Caco-2 (cell line): ENCODE measurements around the gene GAA. TPM values are rescaled to one million over a fixed set of nuclear protein-coding genes. Genes with fewer than 3 reads are reported as not detected.

ENCODE experiments used
- BruUV-seq: library from RNA; stranded (reverse); fragments of 400-500 nt; replicated peaks from 2 replicates; lab custom pipeline; 2021; lab: Mats Ljungman, UMichigan
- CTCF ChIA-PET: fragments of 300-600 bp; sonication (Branson Sonifier 250); formaldehyde crosslinking; loops from one replicate; lab custom pipeline; 2022; ENCODE audit warnings: antibody characterized with exemption; lab: Charles Lee
- POLR2A ChIA-PET: fragments of 300-600 bp; sonication (Branson Sonifier 250); formaldehyde crosslinking; loops from one replicate; lab custom pipeline; 2022; ENCODE audit warnings: antibody characterized with exemption; lab: Charles Lee
- DNase-seq, 2 experiments: peaks; one replicate each; pipeline versions ENCODE4 v3.0.0 to v3.0.0-alpha.2; 2020 to 2022
- H3K27me3 ChIP-seq: replicated peaks from 2 replicates; pipeline ENCODE4 v1.6.0; 2011; ENCODE audit warnings: low read length; ENCODE audit not compliant: control insufficient read depth, insufficient read depth
- H3K36me3 ChIP-seq: 2 replicates; pipeline ENCODE4 v1.5.1; 2011; ENCODE audit warnings: low read length; ENCODE audit not compliant: control insufficient read depth, insufficient read depth
- H3K4me1 ChIP-seq: fragments of 250-450 bp; sonication (Bioruptor Pico); 2 replicates; pipeline ENCODE4 v1.5.1; 2020; ENCODE audit warnings: mild to moderate bottlenecking
- H3K4me3 ChIP-seq: 2 replicates; pipeline ENCODE4 v1.5.1; 2011; ENCODE audit warnings: low read depth, mild to moderate bottlenecking, control low read depth, low read length
- H3K9me3 ChIP-seq: fragments of 250-450 bp; sonication (Bioruptor Pico); 2 replicates; pipeline ENCODE4 v1.5.1; 2020; ENCODE audit warnings: mild to moderate bottlenecking, moderate library complexity
- H3K27ac Mint-ChIP-seq: one replicate; pipeline ENCODE4 v1.8.0; 2022; ENCODE audit warnings: mixed read lengths; ENCODE audit not compliant: unreplicated experiment
- H3K27me3 Mint-ChIP-seq: one replicate; pipeline ENCODE4 v1.8.0; 2022; ENCODE audit warnings: mixed read lengths; ENCODE audit not compliant: insufficient read depth, unreplicated experiment
- H3K36me3 Mint-ChIP-seq: one replicate; pipeline ENCODE4 v1.8.0; 2022; ENCODE audit warnings: mild to moderate bottlenecking, mixed read lengths; ENCODE audit not compliant: insufficient read depth, unreplicated experiment
- H3K4me1 Mint-ChIP-seq: one replicate; pipeline ENCODE4 v1.8.0; 2022; ENCODE audit warnings: low read depth, mixed read lengths; ENCODE audit not compliant: unreplicated experiment
- H3K4me3 Mint-ChIP-seq: one replicate; pipeline ENCODE4 v1.8.0; 2022; ENCODE audit warnings: mild to moderate bottlenecking, moderate library complexity, mixed read lengths; ENCODE audit not compliant: unreplicated experiment
- H3K9me3 Mint-ChIP-seq: one replicate; pipeline ENCODE4 v1.8.0; 2022; ENCODE audit warnings: mixed read lengths; ENCODE audit not compliant: unreplicated experiment
- CTCF ChIP-seq, 2 experiments: fragments of 200-600 bp in 1 of 2; IDR thresholded peaks; 1 replicate in 1 of 2; 2 replicates in 1 of 2; pipeline versions ENCODE4 v1.5.1 to v1.8.0; 2011 to 2022; ENCODE audit warnings: antibody characterized with exemption in 1 of 2, control low read depth in 1 of 2, inconsistent platforms in 1 of 2, low read depth in 1 of 2, low read length in 1 of 2, mild to moderate bottlenecking in 1 of 2, moderate library complexity in 1 of 2; ENCODE audit not compliant: insufficient read depth in 1 of 2, severe bottlenecking in 1 of 2, unreplicated experiment in 1 of 2
- intact Hi-C: fragments of 100-400 bp; cut with micrococcal nuclease; formaldehyde crosslinking; loops from one replicate; pipeline ENCODE4 v1.10.0; 2022; ENCODE audit not compliant: unreplicated experiment
- total RNA-seq: library from RNA; stranded (reverse); gene quantifications from 2 replicates; pipeline ENCODE4 v1.2.3, GENCODE V29; 2022

Gene GAA
- total RNA-seq, 1 experiment from 2014 or later = 42.4 TPM

- intact Hi-C loops = no loop called here
- H3K36me3 ChIP-seq = peaks cover 3% of the 10 kb centered on the region
Observed at GRCh38 chr17:80130992-80131391, 29.6 kb downstream of the GAA start.

GRCh38 chr17:80132906-80133625 lies 31.7 kb downstream of the GAA start:
- no peaks in the 10 kb centered on the region for H3K27me3 ChIP-seq
- TF ChIP-seq CTCF (IDR thresholded peaks at IDR 0.05; ENCODE audit: insufficient read depth in 1 of 2, low read depth in 1 of 2, low read length in 1 of 2, severe bottlenecking in 1 of 2, unreplicated experiment in 1 of 2) = no peak
- BruUV-seq = no TSS peak
- CTCF ChIA-PET = no interaction called here
- intact Hi-C loops = no loop called here
- H3K4me3 ChIP-seq = no peak overlapping the region
- DNase-seq = no peak
- no peak overlapping the region for H3K4me3 Mint-ChIP-seq
- peaks cover 63% of the 10 kb centered on the region for H3K36me3 Mint-ChIP-seq
- POLR2A ChIA-PET = interaction anchor here (0.6 kb wide), 1 partner anchor 11 kb away, joined by 3 read pairs; no protein-coding TSS in a partner anchor
- no peaks in the 10 kb centered on the region for H3K9me3 ChIP-seq
- no peaks in the 10 kb centered on the region for H3K27me3 Mint-ChIP-seq
- H3K4me1 ChIP-seq = no peaks in the 10 kb centered on the region; the same call in 1 of the 2 replicates
- no peaks in the 10 kb centered on the region for H3K9me3 Mint-ChIP-seq
- H3K4me1 Mint-ChIP-seq = peaks cover 13% of the 10 kb centered on the region
- H3K27ac Mint-ChIP-seq = no peak overlapping the region
- H3K36me3 ChIP-seq = peaks cover 8% of the 10 kb centered on the region

More at GRCh38 chr17:80130992-80131391, 29.6 kb downstream of the GAA start:
- H3K4me1 ChIP-seq = no peaks in the 10 kb centered on the region; the same call in 1 of the 2 replicates
- Mint-ChIP-seq H3K4me3 (no peak overlapping the region), H3K27ac (no peak overlapping the region), H3K27me3 (no peaks in the 10 kb centered on the region), H3K9me3 (no peaks in the 10 kb centered on the region), H3K4me1 (peaks cover 13% of the 10 kb centered on the region), H3K36me3 (peaks cover 43% of the 10 kb centered on the region)
- H3K27me3 ChIP-seq = no peaks in the 10 kb centered on the region
- BruUV-seq = no TSS peak
- ChIA-PET POLR2A (no interaction called here), CTCF (interaction anchor here (0.6 kb wide), 1 partner anchor 323 kb away, joined by 3 read pairs; no protein-coding TSS in a partner anchor)
- DNase-seq = no peak
- H3K4me3 ChIP-seq = no peak overlapping the region
- H3K9me3 ChIP-seq = no peaks in the 10 kb centered on the region
- TF ChIP-seq CTCF (IDR thresholded peaks at IDR 0.05; ENCODE audit: insufficient read depth in 1 of 2, low read depth in 1 of 2, low read length in 1 of 2, severe bottlenecking in 1 of 2, unreplicated experiment in 1 of 2) = no peak

GRCh38 chr17:80133626-80133970 lies 32.2 kb downstream of the GAA start:
- CTCF ChIA-PET = no interaction called here
- POLR2A ChIA-PET = no interaction called here
- intact Hi-C loops = no loop called here
- no TSS peak for BruUV-seq
- no peaks in the 10 kb centered on the region for H3K9me3 Mint-ChIP-seq
- no peaks in the 10 kb centered on the region; the same call in 1 of the 2 replicates for H3K4me1 ChIP-seq
- no peak overlapping the region for H3K27ac Mint-ChIP-seq
- peaks cover 8% of the 10 kb centered on the region for H3K36me3 ChIP-seq
- TF ChIP-seq CTCF (IDR thresholded peaks at IDR 0.05; ENCODE audit: insufficient read depth in 1 of 2, low read depth in 1 of 2, low read length in 1 of 2, severe bottlenecking in 1 of 2, unreplicated experiment in 1 of 2) = no peak
- H3K4me3 ChIP-seq = no peak overlapping the region
- no peaks in the 10 kb centered on the region for H3K9me3 ChIP-seq
- H3K27me3 ChIP-seq = no peaks in the 10 kb centered on the region
- DNase-seq = no peak
- H3K4me3 Mint-ChIP-seq = no peak overlapping the region
- peaks cover 69% of the 10 kb centered on the region for H3K36me3 Mint-ChIP-seq
- H3K4me1 Mint-ChIP-seq = peaks cover 13% of the 10 kb centered on the region
- H3K27me3 Mint-ChIP-seq = no peaks in the 10 kb centered on the region
